Measurements from ENCODE around the gene PYCR2.
"Not testable (repeated sequence)": the region's sequence is repeated elsewhere in the genome, so short reads cannot be mapped to it uniquely, and the experiment has no call there.

- TF ChIP-seq, protein P1, sequence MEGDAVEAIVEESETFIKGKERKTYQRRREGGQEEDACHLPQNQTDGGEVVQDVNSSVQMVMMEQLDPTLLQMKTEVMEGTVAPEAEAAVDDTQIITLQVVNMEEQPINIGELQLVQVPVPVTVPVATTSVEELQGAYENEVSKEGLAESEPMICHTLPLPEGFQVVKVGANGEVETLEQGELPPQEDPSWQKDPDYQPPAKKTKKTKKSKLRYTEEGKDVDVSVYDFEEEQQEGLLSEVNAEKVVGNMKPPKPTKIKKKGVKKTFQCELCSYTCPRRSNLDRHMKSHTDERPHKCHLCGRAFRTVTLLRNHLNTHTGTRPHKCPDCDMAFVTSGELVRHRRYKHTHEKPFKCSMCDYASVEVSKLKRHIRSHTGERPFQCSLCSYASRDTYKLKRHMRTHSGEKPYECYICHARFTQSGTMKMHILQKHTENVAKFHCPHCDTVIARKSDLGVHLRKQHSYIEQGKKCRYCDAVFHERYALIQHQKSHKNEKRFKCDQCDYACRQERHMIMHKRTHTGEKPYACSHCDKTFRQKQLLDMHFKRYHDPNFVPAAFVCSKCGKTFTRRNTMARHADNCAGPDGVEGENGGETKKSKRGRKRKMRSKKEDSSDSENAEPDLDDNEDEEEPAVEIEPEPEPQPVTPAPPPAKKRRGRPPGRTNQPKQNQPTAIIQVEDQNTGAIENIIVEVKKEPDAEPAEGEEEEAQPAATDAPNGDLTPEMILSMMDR (IDR thresholded peaks at IDR 0.05), result not testable (repeated sequence)
- TF ChIP-seq POLR2A, EP300 (IDR thresholded peaks at IDR 0.05): not testable (repeated sequence)
Observed at GRCh38 chr1:225970592-225971157, 46.6 kb upstream of the PYCR2 start.
